OCI-LY1 (cell line): ENCODE data around the gene ALOX15.

Experiments
- H2AFZ ChIP-seq: fragments of 200-600 bp; sonication (generic), shearing (Covaris generic); 2 replicates; pipeline ENCODE4 v1.6.0; 2014; ENCODE audit warnings: antibody characterized with exemption, mild to moderate bottlenecking, low read length
- H3F3A ChIP-seq: fragments of 200-600 bp; sonication (generic), shearing (Covaris generic); 2 replicates; pipeline ENCODE4 v1.6.0; 2014; ENCODE audit warnings: mild to moderate bottlenecking, antibody characterized with exemption, low read length, moderate library complexity; ENCODE audit not compliant: insufficient read depth
- H3K27ac ChIP-seq: fragments of 200-600 bp; sonication (generic); 2 replicates; pipeline ENCODE4 v1.5.1; 2014; ENCODE audit warnings: low read length, mixed run types, mild to moderate bottlenecking, low read depth; ENCODE audit not compliant: poor library complexity, severe bottlenecking
- H3K27me3 ChIP-seq: fragments of 200-600 bp; sonication (generic); 2 replicates; pipeline ENCODE4 v1.6.0; 2014; ENCODE audit warnings: antibody characterized with exemption, mild to moderate bottlenecking, low read length, moderate library complexity; ENCODE audit not compliant: insufficient read depth
- H3K36me3 ChIP-seq: fragments of 200-600 bp; sonication (generic); 2 replicates; pipeline ENCODE4 v1.6.1; 2014; ENCODE audit warnings: mild to moderate bottlenecking, antibody characterized with exemption, low read length, moderate library complexity, mixed read lengths; ENCODE audit not compliant: insufficient read depth
- H3K4me1 ChIP-seq: fragments of 200-600 bp; sonication (generic); 2 replicates; pipeline ENCODE4 v1.5.1; 2014; ENCODE audit warnings: mild to moderate bottlenecking, low read length, moderate library complexity; ENCODE audit not compliant: insufficient read depth, severe bottlenecking
- H3K4me2 ChIP-seq: fragments of 200-600 bp; sonication (generic), shearing (Covaris generic); 2 replicates; pipeline ENCODE4 v1.6.1; 2014; ENCODE audit warnings: low read length
- H3K4me3 ChIP-seq: fragments of 200-600 bp; sonication (generic); 2 replicates; pipeline ENCODE4 v1.5.1; 2014; ENCODE audit warnings: low read length, low read depth, mild to moderate bottlenecking, mixed read lengths; ENCODE audit not compliant: poor library complexity, severe bottlenecking
- H3K79me2 ChIP-seq: fragments of 200-600 bp; shearing (Covaris generic); 2 replicates; pipeline ENCODE4 v1.6.1; 2016; ENCODE audit warnings: mixed run types, low read length, mixed read lengths; ENCODE audit not compliant: insufficient read depth
- H3K9ac ChIP-seq: fragments of 200-600 bp; sonication (generic), shearing (Covaris generic); 2 replicates; pipeline ENCODE4 v1.6.1; 2014; ENCODE audit warnings: mild to moderate bottlenecking, low read length, mixed read lengths
- H3K9me2 ChIP-seq: fragments of 200-600 bp; sonication (generic), shearing (Covaris generic); 2 replicates; pipeline ENCODE4 v1.6.1; 2014; ENCODE audit warnings: low read depth, mild to moderate bottlenecking, low read length, mixed read lengths
- H3K9me3 ChIP-seq: fragments of 200-600 bp; shearing (Covaris generic); 2 replicates; pipeline ENCODE4 v1.6.1; 2014; ENCODE audit warnings: low read length, mixed read lengths
- H4K20me1 ChIP-seq: fragments of 200-600 bp; sonication (generic), shearing (Covaris generic); 2 replicates; pipeline ENCODE4 v1.6.0; 2016; ENCODE audit warnings: mild to moderate bottlenecking, low read length; ENCODE audit not compliant: insufficient read depth
- CTCF ChIP-seq: fragments of 200-600 bp; sonication (generic), shearing (Covaris generic); IDR thresholded peaks from 2 replicates; pipeline ENCODE4 v1.5.1; 2017; ENCODE audit warnings: mild to moderate bottlenecking, antibody characterized with exemption, low read length, moderate library complexity, mixed read lengths
- EZH2 ChIP-seq: fragments of 200-600 bp; sonication (generic), shearing (Covaris generic); IDR thresholded peaks from 2 replicates; pipeline ENCODE4 v1.8.0; 2017; ENCODE audit warnings: borderline replicate concordance, mixed run types, mild to moderate bottlenecking, antibody characterized with exemption, low read length, moderate library complexity, mixed read lengths

ALOX15 gene

GRCh38 chr17:4623249-4623648, 18.2 kb downstream of the ALOX15 start:
- Histone ChIP-seq H3F3A (no peaks in the 10 kb centered on the region), H2AFZ (no peak overlapping the region), H3K9ac (no peak overlapping the region), H3K4me3 (no peak overlapping the region), H3K27ac (no peak overlapping the region), H3K79me2 (no peaks in the 10 kb centered on the region), H3K36me3 (no peaks in the 10 kb centered on the region), H3K27me3 (no peaks in the 10 kb centered on the region; the same call in 1 of the 2 replicates), H3K9me3 (no peaks in the 10 kb centered on the region), H3K9me2 (no peaks in the 10 kb centered on the region), H3K4me1 (no peaks in the 10 kb centered on the region), H4K20me1 (no peaks in the 10 kb centered on the region), H3K4me2 (no peak overlapping the region)
- no peak for TF ChIP-seq EZH2
- TF ChIP-seq CTCF, result no peak

- Histone ChIP-seq H3K4me3 (no peak overlapping the region), H3F3A (no peaks in the 10 kb centered on the region), H3K4me1 (no peaks in the 10 kb centered on the region), H2AFZ (no peak overlapping the region), H3K27ac (no peak overlapping the region), H3K9me3 (no peaks in the 10 kb centered on the region), H3K79me2 (no peaks in the 10 kb centered on the region), H3K4me2 (no peak overlapping the region), H3K9me2 (no peaks in the 10 kb centered on the region), H3K27me3 (no peaks in the 10 kb centered on the region; the same call in 1 of the 2 replicates), H3K9ac (no peak overlapping the region), H4K20me1 (no peaks in the 10 kb centered on the region), H3K36me3 (no peaks in the 10 kb centered on the region)
- TF ChIP-seq EZH2 (no peak), CTCF (no peak)
These were observed 19.1 kb downstream of the ALOX15 start for GRCh38 chr17:4622375-4622774.

GRCh38 chr17:4620531-4621101, 20.9 kb downstream of the ALOX15 start:
- Histone ChIP-seq H3K4me2 (no peak overlapping the region), H4K20me1 (no peaks in the 10 kb centered on the region), H3K9me3 (no peaks in the 10 kb centered on the region), H3K4me1 (no peaks in the 10 kb centered on the region), H2AFZ (no peak overlapping the region), H3K4me3 (no peak overlapping the region), H3F3A (no peaks in the 10 kb centered on the region), H3K79me2 (no peaks in the 10 kb centered on the region), H3K9ac (no peak overlapping the region), H3K27me3 (no peaks in the 10 kb centered on the region), H3K27ac (no peak overlapping the region), H3K9me2 (no peaks in the 10 kb centered on the region), H3K36me3 (no peaks in the 10 kb centered on the region; the same call in 1 of the 2 replicates)
- TF ChIP-seq EZH2 (no peak), CTCF (no peak)
